ENCODE data around the gene CCDC88B. TPM values are rescaled to one million over a fixed set of nuclear protein-coding genes. Genes with fewer than 3 reads are reported as not detected.

The CCDC88B gene
- total and polyA plus RNA-seq, 9 of the 15 experiments (the other 6 are each of a cell fraction or from before 2014, with no cell fraction given), result 0.13 to 18.1 (median 7.9) TPM

- TF ChIP-seq ZBTB40 (IDR thresholded peaks at IDR 0.05) (0 out of 2 replicates have a peak, but pooled peaks have one; percentile 37), ZBTB40 (CRISPR knock-in tag; IDR thresholded peaks at IDR 0.05) (no peak), ZNF232 (CRISPR knock-in tag; IDR thresholded peaks at IDR 0.05) (no peak), POLR2AphosphoS2 (IDR thresholded peaks at IDR 0.05; ENCODE audit: low read length) (no peak), ZNF408 (CRISPR knock-in tag; IDR thresholded peaks at IDR 0.05; ENCODE audit: low read depth) (no peak), CBFA2T2 (conservative IDR thresholded peaks at IDR 0.05) (peak; percentile 32; the same call in 1 of the 2 replicates), ZNF316 (IDR thresholded peaks at IDR 0.05) (no peak), ELK3 (CRISPR knock-in tag; IDR thresholded peaks at IDR 0.05) (no peak), ZBTB2 (IDR thresholded peaks at IDR 0.05) (0 out of 2 replicates have a peak, but pooled peaks have one; percentile 37)
These were observed 2.1 kb downstream of the CCDC88B start (continued) for GRCh38 chr11:64341851-64342791.
